Right lobe of liver (tissue), 6 donors: ENCODE data around the gene FUT7. TPM values are rescaled to one million over a fixed set of nuclear protein-coding genes. Genes with fewer than 3 reads are reported as not detected.

ENCODE experiments used
- ATAC-seq, 4 donors: fragments of 200-7000 bp; cut with Tn5 transposase; one replicate each; pipeline ENCODE4 v1.9.1; 2020; ENCODE audit warnings: mild to moderate bottlenecking in 4 of 4, moderate library complexity in 4 of 4
- DNase-seq, 3 donors: peaks; one replicate each; pipeline ENCODE4 v3.0.0-alpha.2; 2020
- H3K27ac ChIP-seq, 3 donors: fragments of 200-600 bp; one replicate each; pipeline ENCODE4 v1.8.0; 2022
- H3K27me3 ChIP-seq, 2 donors: fragments of 200-600 bp; one replicate each; pipeline ENCODE4 v1.8.0; 2022
- H3K36me3 ChIP-seq, 4 donors: fragments of 200-600 bp; sonication (generic) in 1 of 4; one replicate each; pipeline versions ENCODE4 v1.5.1 to v1.8.0; 2017 to 2022; ENCODE audit warnings: control low read depth in 1 of 4
- H3K4me1 ChIP-seq, 4 donors: fragments of 200-600 bp; sonication (generic) in 1 of 4; one replicate each; pipeline versions ENCODE4 v1.5.1 to v1.8.0; 2017 to 2022; ENCODE audit warnings: control low read depth in 1 of 4
- H3K4me3 ChIP-seq, 3 donors: fragments of 200-600 bp; one replicate each; pipeline ENCODE4 v1.8.0; 2022
- H3K9me3 ChIP-seq, 4 donors: fragments of 200-600 bp; sonication (generic) in 1 of 4; one replicate each; pipeline versions ENCODE4 v1.5.1 to v1.8.0; 2017 to 2022; ENCODE audit warnings: control low read depth in 1 of 4
- CTCF ChIP-seq, 4 donors: fragments of 200-600 bp in 3 of 4; fragments of 450-650 bp in 1 of 4; IDR thresholded peaks; one replicate each; pipeline versions ENCODE4 v1.5.1 to v1.8.0; 2016 to 2022; ENCODE audit warnings: antibody characterized with exemption in 4 of 4, mild to moderate bottlenecking in 2 of 4
- POLR2A ChIP-seq: fragments of 450-650 bp; IDR thresholded peaks from one replicate; pipeline ENCODE4 v1.6.1; 2017; ENCODE audit warnings: antibody characterized with exemption, mild to moderate bottlenecking
- WGBS: methylation state at CpG from one replicate; pipeline ENCODE4 v1.1.6; 2018; ENCODE audit warnings: low coverage, low lambda C conversion rate; ENCODE audit not compliant: insufficient coverage; ENCODE audit errors: missing lambda C conversion rate; 5-methylcytosine and 5-hydroxymethylcytosine counted together
- intact Hi-C, 2 donors: fragments of 100-400 bp; cut with DNase I; formaldehyde crosslinking; loops; one replicate each; pipeline versions ENCODE4 v1.11.2 to v1.14.1; 2022
- total RNA-seq, 6 experiments: library from RNA; depleted of rRNA in 2 of 6; stranded (reverse); fragments of >200 nt in 2 of 6; fragmentation: NEBNext Ultra II Directional in 3 of 6; extraction: Animal tissue kit (Norgen Biotek cat#: 25700) in 3 of 6; gene quantifications; one replicate each; pipeline versions ENCODE4 v1.1.0 to v1.2.4, GENCODE V29; 2016 to 2023
- donor health status: DM: no; HTN: yes; CAD: no.
- donor health status: DM: no; HTN: no; CAD: no.
- donor health status: DM: no; HTN: no; CAD: no.
- donor health status: DM: no; HTN: yes; CAD: no.
- donor health status: DM: no; HTN: yes; CAD: no.

The FUT7 gene
- total RNA-seq, 6 experiments from 2014 or later, result 0.12 to 0.13 TPM; not detected in 4

- peak in 1 of 4 donors; percentile 1 for ATAC-seq
- TF ChIP-seq POLR2A, result no peak
- no peak for TF ChIP-seq CTCF (IDR thresholded peaks at IDR 0.05)
- intact Hi-C loops, result no loop called here
- H3K27me3 ChIP-seq, result no peaks in the 10 kb centered on the region
- under 1% methylated on average over 23 of the region's 95 CpGs for WGBS
- H3K4me3 ChIP-seq, result peak within 1 kb of the TSS; percentile 51 to 60 (median 57)
- H3K4me1 ChIP-seq, result peaks cover 0 to 56% (median 28%) of the 10 kb centered on the region in 4 donors
- H3K9me3 ChIP-seq, result no peaks in the 10 kb centered on the region
- peak within 1 kb of the TSS; percentile 24 to 73 (median 33) for H3K27ac ChIP-seq
- no peaks in the 10 kb centered on the region for H3K36me3 ChIP-seq
- DNase-seq, result peak in 1 of 3 donors; percentile 71
Measured at GRCh38 chr9:137027369-137028262, 4.3 kb downstream of the FUT7 start, which contains the start of gene ABCA2. Gene ABCA2, minus strand, starts transcription at chr9:137028237. Its CDS starts 97 bp downstream, at chr9:137028140.

- Histone ChIP-seq H3K27ac (peak overlapping the region; percentile 24 to 73 (median 33)), H3K4me3 (peak overlapping the region; percentile 51 to 57 (median 56)), H3K27me3 (no peaks in the 10 kb centered on the region), H3K36me3 (no peaks in the 10 kb centered on the region), H3K4me1 (peaks cover 0 to 61% (median 30%) of the 10 kb centered on the region in 4 donors), H3K9me3 (no peaks in the 10 kb centered on the region)
- intact Hi-C loops, result no loop called here
- TF ChIP-seq CTCF (IDR thresholded peaks at IDR 0.05), result no peak
- TF ChIP-seq POLR2A, result no peak
- WGBS, result 10% methylated on average over 3 of the region's 4 CpGs
- DNase-seq (peak; percentile 74 to 89 (median 83)), ATAC-seq (peak in 3 of 4 donors; percentile 0 to 14 (median 10))
Measured at GRCh38 chr9:137026828-137027227, 5.1 kb downstream of the FUT7 start.

- Histone ChIP-seq H3K36me3 (no peaks in the 10 kb centered on the region), H3K27ac (peak overlapping the region in 1 of 3 donors; percentile 73), H3K27me3 (no peaks in the 10 kb centered on the region), H3K4me1 (peaks cover 0 to 61% (median 30%) of the 10 kb centered on the region in 4 donors), H3K4me3 (peak overlapping the region in 1 of 3 donors; percentile 56), H3K9me3 (no peaks in the 10 kb centered on the region)
- DNase-seq (no peak), ATAC-seq (no peak)
- 88% methylated on average over 1 of the region's 2 CpGs for WGBS
- intact Hi-C loops, result no loop called here
- TF ChIP-seq CTCF (IDR thresholded peaks at IDR 0.05), result no peak
Measured at GRCh38 chr9:137026384-137026783, 5.5 kb downstream of the FUT7 start.

- Histone ChIP-seq H3K27me3 (no peaks in the 10 kb centered on the region), H3K27ac (peak overlapping the region in 1 of 3 donors; percentile 37), H3K4me3 (no peak overlapping the region), H3K9me3 (no peaks in the 10 kb centered on the region), H3K36me3 (peaks cover 0 to 2% (median 0%) of the 10 kb centered on the region in 4 donors), H3K4me1 (peaks cover 0 to 61% (median 30%) of the 10 kb centered on the region in 4 donors)
- WGBS, result no CpG with 5 or more reads among the region's 21 CpGs
- peak; percentile 19 to 48 (median 44) for ATAC-seq
- no peak for TF ChIP-seq POLR2A
- TF ChIP-seq CTCF (IDR thresholded peaks at IDR 0.05), result peak in 2 of 4 donors; percentile 18 to 27
- intact Hi-C loops, result no loop called here
- DNase-seq, result peak; percentile 90 to 96 (median 95)
Measured at GRCh38 chr9:137025517-137025966, 6.3 kb downstream of the FUT7 start.
